ENCODE measurements around the gene RSPH6A.

The RSPH6A gene

GRCh38 chr19:45817010-45817724 is 2.1 kb upstream of the RSPH6A start:
- 12 to 29% methylated on average over 12 to 23 of the region's 24 CpGs for WGBS, 2 experiments (ENCODE audit: insufficient coverage in 2 of 2)
- H3K4me1 ChIP-seq (ENCODE audit: control insufficient read depth, insufficient read depth, low read length, poor library complexity, severe bottlenecking): peaks cover 18% of the 10 kb centered on the region
- peak overlapping the region; percentile 45 for H3K27ac ChIP-seq (ENCODE audit: low read depth, low read length, severe bottlenecking)
- no peaks in the 10 kb centered on the region for H3K9me3 ChIP-seq (ENCODE audit: control insufficient read depth, low read length)
- peaks cover 26% of the 10 kb centered on the region for H3K36me3 ChIP-seq (ENCODE audit: control insufficient read depth, insufficient read depth, low read length)
- H3K4me3 ChIP-seq (ENCODE audit: extremely low read depth, insufficient read depth, low read length, poor library complexity, severe bottlenecking): peak overlapping the region; percentile 65

- 50 to 67% methylated on average over 9 to 10 of the region's 18 CpGs for WGBS, 2 experiments (ENCODE audit: insufficient coverage in 2 of 2)
- H3K36me3 ChIP-seq (ENCODE audit: control insufficient read depth, insufficient read depth, low read length): peaks cover 20% of the 10 kb centered on the region
- H3K4me1 ChIP-seq (ENCODE audit: control insufficient read depth, insufficient read depth, low read length, poor library complexity, severe bottlenecking): peaks cover 18% of the 10 kb centered on the region
- peak overlapping the region; percentile 65 for H3K4me3 ChIP-seq (ENCODE audit: extremely low read depth, insufficient read depth, low read length, poor library complexity, severe bottlenecking)
- H3K9me3 ChIP-seq (ENCODE audit: control insufficient read depth, low read length): no peaks in the 10 kb centered on the region
- H3K27ac ChIP-seq (ENCODE audit: low read depth, low read length, severe bottlenecking): peak overlapping the region; percentile 33
Measured at GRCh38 chr19:45816236-45817009, 1.3 kb upstream of the RSPH6A start.

- Histone ChIP-seq H3K4me1 (ENCODE audit: control insufficient read depth, insufficient read depth, low read length, poor library complexity, severe bottlenecking) (peaks cover 18% of the 10 kb centered on the region), H3K4me3 (ENCODE audit: extremely low read depth, insufficient read depth, low read length, poor library complexity, severe bottlenecking) (peak overlapping the region; percentile 65), H3K27ac (ENCODE audit: low read depth, low read length, severe bottlenecking) (peak overlapping the region; percentile 33), H3K36me3 (ENCODE audit: control insufficient read depth, insufficient read depth, low read length) (peaks cover 13% of the 10 kb centered on the region), H3K9me3 (ENCODE audit: control insufficient read depth, low read length) (no peaks in the 10 kb centered on the region)
- WGBS, 2 experiments (ENCODE audit: insufficient coverage in 2 of 2): 2 to 3% methylated on average over 14 to 20 of the region's 44 CpGs
Measured at GRCh38 chr19:45815481-45816216, 541 bp upstream of the RSPH6A start.

- peaks cover 4% of the 10 kb centered on the region for H3K36me3 ChIP-seq (ENCODE audit: control insufficient read depth, insufficient read depth, low read length)
- H3K27ac ChIP-seq (ENCODE audit: low read depth, low read length, severe bottlenecking): no peak overlapping the region
- peak overlapping the region; percentile 65 for H3K4me3 ChIP-seq (ENCODE audit: extremely low read depth, insufficient read depth, low read length, poor library complexity, severe bottlenecking)
- no peaks in the 10 kb centered on the region for H3K9me3 ChIP-seq (ENCODE audit: control insufficient read depth, low read length)
- WGBS, 2 experiments (ENCODE audit: insufficient coverage in 2 of 2): 89 to 96% methylated on average over 10 to 11 of the region's 12 CpGs
- H3K4me1 ChIP-seq (ENCODE audit: control insufficient read depth, insufficient read depth, low read length, poor library complexity, severe bottlenecking): peaks cover 24% of the 10 kb centered on the region
Measured at GRCh38 chr19:45814166-45814780, 835 bp downstream of the RSPH6A start.

GRCh38 chr19:45812297-45812696 is 2.8 kb downstream of the RSPH6A start:
- Histone ChIP-seq H3K4me3 (ENCODE audit: extremely low read depth, insufficient read depth, low read length, poor library complexity, severe bottlenecking) (no peak overlapping the region), H3K36me3 (ENCODE audit: control insufficient read depth, insufficient read depth, low read length) (peaks cover 4% of the 10 kb centered on the region), H3K9me3 (ENCODE audit: control insufficient read depth, low read length) (no peaks in the 10 kb centered on the region), H3K27ac (ENCODE audit: low read depth, low read length, severe bottlenecking) (no peak overlapping the region), H3K4me1 (ENCODE audit: control insufficient read depth, insufficient read depth, low read length, poor library complexity, severe bottlenecking) (peaks cover 18% of the 10 kb centered on the region)
- 94 to 97% methylated on average over 6 of the region's 6 CpGs for WGBS, 2 experiments (ENCODE audit: insufficient coverage in 2 of 2)

GRCh38 chr19:45809643-45810159 is 5.4 kb downstream of the RSPH6A start:
- WGBS, 2 experiments (ENCODE audit: insufficient coverage in 2 of 2): 49 to 60% methylated on average over 4 of the region's 7 CpGs
- Histone ChIP-seq H3K36me3 (ENCODE audit: control insufficient read depth, insufficient read depth, low read length) (peaks cover 4% of the 10 kb centered on the region), H3K4me3 (ENCODE audit: extremely low read depth, insufficient read depth, low read length, poor library complexity, severe bottlenecking) (no peak overlapping the region), H3K9me3 (ENCODE audit: control insufficient read depth, low read length) (no peaks in the 10 kb centered on the region), H3K27ac (ENCODE audit: low read depth, low read length, severe bottlenecking) (peak overlapping the region; percentile 86), H3K4me1 (ENCODE audit: control insufficient read depth, insufficient read depth, low read length, poor library complexity, severe bottlenecking) (peaks cover 6% of the 10 kb centered on the region)

GRCh38 chr19:45805719-45806118 is 9.4 kb downstream of the RSPH6A start:
- Histone ChIP-seq H3K36me3 (ENCODE audit: control insufficient read depth, insufficient read depth, low read length) (no peaks in the 10 kb centered on the region), H3K27ac (ENCODE audit: low read depth, low read length, severe bottlenecking) (no peak overlapping the region), H3K9me3 (ENCODE audit: control insufficient read depth, low read length) (no peaks in the 10 kb centered on the region), H3K4me1 (ENCODE audit: control insufficient read depth, insufficient read depth, low read length, poor library complexity, severe bottlenecking) (peaks cover 6% of the 10 kb centered on the region), H3K4me3 (ENCODE audit: extremely low read depth, insufficient read depth, low read length, poor library complexity, severe bottlenecking) (no peak overlapping the region)

- no peak overlapping the region for H3K27ac ChIP-seq (ENCODE audit: low read depth, low read length, severe bottlenecking)
- peaks cover 9% of the 10 kb centered on the region for H3K4me1 ChIP-seq (ENCODE audit: control insufficient read depth, insufficient read depth, low read length, poor library complexity, severe bottlenecking)
- no peak overlapping the region for H3K4me3 ChIP-seq (ENCODE audit: extremely low read depth, insufficient read depth, low read length, poor library complexity, severe bottlenecking)
- WGBS, 2 experiments (ENCODE audit: insufficient coverage in 2 of 2): 89 to 90% methylated on average over 3 to 6 of the region's 8 CpGs
- no peaks in the 10 kb centered on the region for H3K9me3 ChIP-seq (ENCODE audit: control insufficient read depth, low read length)
- H3K36me3 ChIP-seq (ENCODE audit: control insufficient read depth, insufficient read depth, low read length): no peaks in the 10 kb centered on the region
Measured at GRCh38 chr19:45804959-45805230, 10.2 kb downstream of the RSPH6A start.

GRCh38 chr19:45804140-45804958 is 10.8 kb downstream of the RSPH6A start:
- H3K4me1 ChIP-seq (ENCODE audit: control insufficient read depth, insufficient read depth, low read length, poor library complexity, severe bottlenecking): peaks cover 4% of the 10 kb centered on the region
- H3K4me3 ChIP-seq (ENCODE audit: extremely low read depth, insufficient read depth, low read length, poor library complexity, severe bottlenecking): no peak overlapping the region
- WGBS, 2 experiments (ENCODE audit: insufficient coverage in 2 of 2): 94 to 96% methylated on average over 57 of the region's 57 CpGs
- no peak overlapping the region for H3K27ac ChIP-seq (ENCODE audit: low read depth, low read length, severe bottlenecking)
- no peaks in the 10 kb centered on the region for H3K9me3 ChIP-seq (ENCODE audit: control insufficient read depth, low read length)
- H3K36me3 ChIP-seq (ENCODE audit: control insufficient read depth, insufficient read depth, low read length): no peaks in the 10 kb centered on the region

All from mesodermal cell (in vitro differentiated cells).